Measurements from ENCODE around the gene PTPRM.

- TF ChIP-seq, protein P1, sequence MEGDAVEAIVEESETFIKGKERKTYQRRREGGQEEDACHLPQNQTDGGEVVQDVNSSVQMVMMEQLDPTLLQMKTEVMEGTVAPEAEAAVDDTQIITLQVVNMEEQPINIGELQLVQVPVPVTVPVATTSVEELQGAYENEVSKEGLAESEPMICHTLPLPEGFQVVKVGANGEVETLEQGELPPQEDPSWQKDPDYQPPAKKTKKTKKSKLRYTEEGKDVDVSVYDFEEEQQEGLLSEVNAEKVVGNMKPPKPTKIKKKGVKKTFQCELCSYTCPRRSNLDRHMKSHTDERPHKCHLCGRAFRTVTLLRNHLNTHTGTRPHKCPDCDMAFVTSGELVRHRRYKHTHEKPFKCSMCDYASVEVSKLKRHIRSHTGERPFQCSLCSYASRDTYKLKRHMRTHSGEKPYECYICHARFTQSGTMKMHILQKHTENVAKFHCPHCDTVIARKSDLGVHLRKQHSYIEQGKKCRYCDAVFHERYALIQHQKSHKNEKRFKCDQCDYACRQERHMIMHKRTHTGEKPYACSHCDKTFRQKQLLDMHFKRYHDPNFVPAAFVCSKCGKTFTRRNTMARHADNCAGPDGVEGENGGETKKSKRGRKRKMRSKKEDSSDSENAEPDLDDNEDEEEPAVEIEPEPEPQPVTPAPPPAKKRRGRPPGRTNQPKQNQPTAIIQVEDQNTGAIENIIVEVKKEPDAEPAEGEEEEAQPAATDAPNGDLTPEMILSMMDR (IDR thresholded peaks at IDR 0.05), result no peak
- no peak for TF ChIP-seq EZH2phosphoT487 (IDR thresholded peaks at IDR 0.05)
These were observed 354.9 kb downstream of the PTPRM start for GRCh38 chr18:7921938-7922587.

Measured in neural progenitor cell (in vitro differentiated cells).